Esophagus squamous epithelium (tissue), 5 donors: ENCODE results near the gene TOR4A. TPM values are rescaled to one million over a fixed set of nuclear protein-coding genes. Genes with fewer than 3 reads are reported as not detected.

ENCODE experiments used
- DNase-seq: peaks from one replicate; lab custom pipeline; 2025; lab: John Stamatoyannopoulos, UW
- H3K27ac ChIP-seq, 4 donors: fragments of 200-600 bp; sonication (generic); one replicate each; pipeline ENCODE4 v1.5.1; 2016 to 2019; ENCODE audit warnings: mild to moderate bottlenecking in 1 of 4
- H3K27me3 ChIP-seq, 4 donors: fragments of 200-600 bp; sonication (generic); 1 replicate in 3 of 4; 2 replicates in 1 of 4; pipeline versions ENCODE4 v1.5.1 to v1.6.0; 2017 to 2021; ENCODE audit warnings: antibody characterized with exemption in 1 of 4
- H3K36me3 ChIP-seq, 3 donors: fragments of 200-600 bp; sonication (generic); one replicate each; pipeline ENCODE4 v1.5.1; 2016 to 2019
- H3K4me1 ChIP-seq, 3 donors: fragments of 200-600 bp; sonication (generic); one replicate each; pipeline ENCODE4 v1.5.1; 2017 to 2019
- H3K4me3 ChIP-seq, 4 donors: fragments of 200-600 bp; sonication (generic); 1 replicate in 3 of 4; 2 replicates in 1 of 4; pipeline ENCODE4 v1.5.1; 2016 to 2019; ENCODE audit warnings: mild to moderate bottlenecking in 2 of 4, moderate library complexity in 1 of 4
- H3K9me3 ChIP-seq, 3 donors: fragments of 200-600 bp; sonication (generic); one replicate each; pipeline ENCODE4 v1.5.1; 2016 to 2019
- POLR2A ChIP-seq, 4 donors: fragments of 450-650 bp; IDR thresholded peaks; one replicate each; pipeline ENCODE4 v1.6.1; 2017; ENCODE audit warnings: antibody characterized with exemption in 4 of 4, mild to moderate bottlenecking in 4 of 4, moderate library complexity in 3 of 4
- WGBS, 2 donors: methylation state at CpG; one replicate each; pipeline ENCODE4 v1.1.5; 2018; 5-methylcytosine and 5-hydroxymethylcytosine counted together
- intact Hi-C: fragments of 100-400 bp; cut with DNase I; formaldehyde crosslinking; loops from one replicate; pipeline ENCODE4 v1.15.0; 2022
- total RNA-seq, 4 donors: library from RNA; depleted of rRNA; stranded (reverse); fragments of >200 nt; gene quantifications; one replicate each; pipeline ENCODE4 v1.1.0, GENCODE V29; 2016
- TF ChIP-seq, protein P1 (sequence below), 6 experiments: fragments of 450-650 bp in 4 of 6; fragments of 200-600 bp in 2 of 6; sonication (generic) in 2 of 6; IDR thresholded peaks; one replicate each; pipeline ENCODE4 v1.5.1; 2016 to 2019; ENCODE audit warnings: antibody characterized with exemption in 6 of 6, mild to moderate bottlenecking in 4 of 6, moderate library complexity in 4 of 6
- donor health status: DM: yes; HTN: yes; CAD: no.

TOR4A gene
- total RNA-seq, 4 donors from 2014 or later: 8.8 to 17.5 (median 13.5) TPM

GRCh38 chr9:137252555-137253506 lies 24.7 kb upstream of the TOR4A start:
- whole genome bisulfite sequencing, 2 donors: 80 to 85% methylated on average over 1 to 17 of the region's 35 CpGs
- TF ChIP-seq POLR2A (IDR thresholded peaks at IDR 0.05): no peak
- TF ChIP-seq, protein P1, sequence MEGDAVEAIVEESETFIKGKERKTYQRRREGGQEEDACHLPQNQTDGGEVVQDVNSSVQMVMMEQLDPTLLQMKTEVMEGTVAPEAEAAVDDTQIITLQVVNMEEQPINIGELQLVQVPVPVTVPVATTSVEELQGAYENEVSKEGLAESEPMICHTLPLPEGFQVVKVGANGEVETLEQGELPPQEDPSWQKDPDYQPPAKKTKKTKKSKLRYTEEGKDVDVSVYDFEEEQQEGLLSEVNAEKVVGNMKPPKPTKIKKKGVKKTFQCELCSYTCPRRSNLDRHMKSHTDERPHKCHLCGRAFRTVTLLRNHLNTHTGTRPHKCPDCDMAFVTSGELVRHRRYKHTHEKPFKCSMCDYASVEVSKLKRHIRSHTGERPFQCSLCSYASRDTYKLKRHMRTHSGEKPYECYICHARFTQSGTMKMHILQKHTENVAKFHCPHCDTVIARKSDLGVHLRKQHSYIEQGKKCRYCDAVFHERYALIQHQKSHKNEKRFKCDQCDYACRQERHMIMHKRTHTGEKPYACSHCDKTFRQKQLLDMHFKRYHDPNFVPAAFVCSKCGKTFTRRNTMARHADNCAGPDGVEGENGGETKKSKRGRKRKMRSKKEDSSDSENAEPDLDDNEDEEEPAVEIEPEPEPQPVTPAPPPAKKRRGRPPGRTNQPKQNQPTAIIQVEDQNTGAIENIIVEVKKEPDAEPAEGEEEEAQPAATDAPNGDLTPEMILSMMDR (IDR thresholded peaks at IDR 0.05): no peak
- Histone ChIP-seq H3K9me3 (no peaks in the 10 kb centered on the region), H3K4me1 (peaks cover 18 to 40% (median 23%) of the 10 kb centered on the region in 3 donors), H3K36me3 (peaks cover 4 to 18% (median 7%) of the 10 kb centered on the region in 3 donors), H3K27me3 (peaks cover 0 to 6% (median 0%) of the 10 kb centered on the region in 4 donors), H3K4me3 (no peak overlapping the region), H3K27ac (no peak overlapping the region)
- DNase-seq: no peak
- intact Hi-C loops: no loop called here

GRCh38 chr9:137253717-137254623 lies 23.6 kb upstream of the TOR4A start:
- H3K9me3 ChIP-seq: no peaks in the 10 kb centered on the region
- no peak for TF ChIP-seq POLR2A (IDR thresholded peaks at IDR 0.05)
- TF ChIP-seq, protein P1 (IDR thresholded peaks at IDR 0.05): no peak
- H3K27me3 ChIP-seq: peaks cover 0 to 6% (median 0%) of the 10 kb centered on the region in 4 donors
- peak overlapping the region in 3 of 4 donors; percentile 85 to 95 (median 93) for H3K27ac ChIP-seq
- WGBS, 2 donors: 32 to 48% methylated on average over 6 to 13 of the region's 21 CpGs
- peak overlapping the region; percentile 75 to 100 (median 92) for H3K4me3 ChIP-seq
- DNase-seq: no peak
- intact Hi-C loops: no loop called here
- H3K4me1 ChIP-seq: peaks cover 18 to 40% (median 23%) of the 10 kb centered on the region in 3 donors
- peaks cover 4 to 29% (median 7%) of the 10 kb centered on the region in 3 donors for H3K36me3 ChIP-seq

DNA sequence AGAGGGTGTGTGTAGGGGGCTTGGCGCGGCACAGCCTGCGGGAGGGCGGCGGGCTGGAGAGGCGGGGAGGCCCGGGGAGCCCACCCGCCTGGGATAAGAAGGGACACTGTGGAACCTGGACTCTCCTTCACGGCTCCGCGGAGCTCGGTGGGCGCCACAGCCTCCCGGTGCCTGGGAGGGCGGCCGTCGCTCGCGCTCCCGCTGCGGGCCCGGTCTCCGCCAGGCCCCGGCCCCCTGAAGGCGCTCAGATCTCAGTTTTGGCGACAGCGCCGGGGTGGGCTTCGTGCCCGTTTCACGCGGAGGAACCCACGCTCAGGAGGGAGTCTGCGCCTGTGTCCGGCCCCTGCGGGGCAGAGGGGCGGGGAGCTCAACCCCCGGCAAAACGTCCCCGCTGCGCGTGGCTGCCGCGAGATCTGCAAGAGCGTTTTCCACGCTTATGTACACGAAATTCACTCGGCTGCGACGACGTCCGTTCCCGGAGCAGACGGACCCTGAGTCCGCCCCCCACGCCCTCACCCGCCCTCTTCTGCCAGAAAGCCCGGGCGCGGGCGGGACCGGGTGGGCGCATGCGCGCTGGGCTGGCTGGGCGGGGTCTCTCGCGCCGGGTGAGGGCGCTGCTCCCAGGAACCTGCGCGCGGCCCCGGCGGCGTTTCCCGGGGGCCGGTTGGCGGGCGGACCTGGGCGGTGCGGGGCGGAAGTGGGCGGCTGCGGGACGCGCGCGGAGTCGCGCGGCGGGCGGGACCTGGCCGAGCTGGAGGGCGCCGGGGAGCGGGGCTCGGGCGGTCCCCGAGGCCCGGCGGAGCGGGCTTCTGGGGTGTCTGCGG lies 22.7 kb upstream of the TOR4A start, which contains the start of gene NELFB:
Gene NELFB (plus strand): TSS at position 704 of the 824 bp plus-strand sequence.
- TF ChIP-seq, protein P1 (IDR thresholded peaks at IDR 0.05): peak in 3 of 6 experiments; percentile 6 to 49 (median 15)
- TF ChIP-seq POLR2A (IDR thresholded peaks at IDR 0.05): peak in 2 of 4 donors; percentile 43 to 57
- Histone ChIP-seq H3K27me3 (peaks cover 0 to 6% (median 0%) of the 10 kb centered on the region in 4 donors), H3K4me1 (peaks cover 18 to 40% (median 23%) of the 10 kb centered on the region in 3 donors), H3K36me3 (peaks cover 4 to 35% (median 7%) of the 10 kb centered on the region in 3 donors), H3K27ac (peak within 1 kb of the TSS; percentile 80 to 95 (median 89)), H3K9me3 (no peaks in the 10 kb centered on the region), H3K4me3 (peak within 1 kb of the TSS; percentile 75 to 100 (median 92))
- DNase-seq: no peak
- WGBS, 2 donors: 4 to 8% methylated on average over 6 to 22 of the region's 105 CpGs
- intact Hi-C loops: no loop called here

- DNase-seq: no peak
- Histone ChIP-seq H3K27ac (peak overlapping the region; percentile 80 to 95 (median 86)), H3K4me3 (peak overlapping the region; percentile 75 to 100 (median 92)), H3K27me3 (peaks cover 0 to 6% (median 0%) of the 10 kb centered on the region in 4 donors), H3K36me3 (peaks cover 4 to 43% (median 7%) of the 10 kb centered on the region in 3 donors), H3K9me3 (no peaks in the 10 kb centered on the region), H3K4me1 (peaks cover 18 to 40% (median 23%) of the 10 kb centered on the region in 3 donors)
- intact Hi-C loops: no loop called here
- WGBS, 2 donors: no CpG with 5 or more reads among the region's 51 CpGs
- TF ChIP-seq, protein P1 (IDR thresholded peaks at IDR 0.05): no peak
- no peak for TF ChIP-seq POLR2A (IDR thresholded peaks at IDR 0.05)
Measured at GRCh38 chr9:137255448-137256114, 21.9 kb upstream of the TOR4A start.
